ENCODE results near the gene PPP1R15B. TPM values are rescaled to one million over a fixed set of nuclear protein-coding genes. Genes with fewer than 3 reads are reported as not detected.

The PPP1R15B gene
- total RNA-seq, 1 experiment from 2014 or later: 36.8 TPM

Other genes starting within 250 kb of the PPP1R15B start
- not detected in 2 replicates for gene REN, start 245.5 kb downstream of the PPP1R15B start, total RNA-seq (2014; rRNA removed; shearing (Covaris generic); ENCODE audit: low replicate concordance)
- gene KISS1, start 215.3 kb downstream of the PPP1R15B start, total RNA-seq (2014; rRNA removed; shearing (Covaris generic); ENCODE audit: low replicate concordance): not detected in 2 replicates
- gene GOLT1A, start 197.8 kb downstream of the PPP1R15B start, total RNA-seq (2014; rRNA removed; shearing (Covaris generic); ENCODE audit: low replicate concordance): not detected in 2 replicates
- gene PLEKHA6, start 51.9 kb downstream of the PPP1R15B start, total RNA-seq (2014; rRNA removed; shearing (Covaris generic); ENCODE audit: low replicate concordance): not detected in 2 replicates
- 2.8 and 3.4 TPM in 2 replicates for gene PIK3C2B, start 83.0 kb upstream of the PPP1R15B start, total RNA-seq (2014; rRNA removed; shearing (Covaris generic); ENCODE audit: low replicate concordance)
- 6.6 and 7.2 TPM in 2 replicates for gene MDM4, start 104.6 kb upstream of the PPP1R15B start, total RNA-seq (2014; rRNA removed; shearing (Covaris generic); ENCODE audit: low replicate concordance)